Prostate gland (tissue), 2 donors: ENCODE measurements around the gene PTPRM. TPM values are rescaled to one million over a fixed set of nuclear protein-coding genes. Genes with fewer than 3 reads are reported as not detected.

Source experiments
- DNase-seq: peaks from one replicate; pipeline ENCODE4 v3.0.0-alpha.2; 2019; ENCODE audit warnings: low spot score
- H3K27ac ChIP-seq, 2 donors: fragments of 200-600 bp; sonication (generic); 2 replicates each; pipeline ENCODE4 v1.5.1; 2017 to 2019
- H3K27me3 ChIP-seq: fragments of 200-600 bp; sonication (generic); replicated peaks from 2 replicates; pipeline ENCODE4 v1.5.1; 2019; ENCODE audit not compliant: insufficient read depth
- H3K36me3 ChIP-seq, 2 donors: fragments of 200-600 bp; sonication (generic); 1 replicate in 1 of 2; 2 replicates in 1 of 2; pipeline versions ENCODE4 v1.5.1 to v1.8.1; 2017 to 2019
- H3K4me1 ChIP-seq: fragments of 200-600 bp; sonication (generic); replicated peaks from 2 replicates; pipeline ENCODE4 v1.5.1; 2019
- H3K4me3 ChIP-seq, 2 donors: fragments of 200-600 bp; sonication (generic); 2 replicates each; pipeline ENCODE4 v1.5.1; 2017 to 2019
- H3K9me3 ChIP-seq: fragments of 200-600 bp; sonication (generic); 2 replicates; pipeline ENCODE4 v1.5.1; 2017
- CTCF ChIP-seq, 4 experiments: fragments of 200-600 bp in 2 of 4; fragments of 450-650 bp in 2 of 4; sonication (generic) in 2 of 4; IDR thresholded peaks; 1 replicate in 3 of 4; 2 replicates in 1 of 4; pipeline ENCODE4 v1.5.1; 2016 to 2019; ENCODE audit warnings: antibody characterized with exemption in 4 of 4, mild to moderate bottlenecking in 2 of 4, moderate library complexity in 2 of 4
- POLR2A ChIP-seq: fragments of 450-650 bp; IDR thresholded peaks from one replicate; pipeline ENCODE4 v1.6.1; 2016; ENCODE audit warnings: antibody characterized with exemption, mild to moderate bottlenecking
- POLR2AphosphoS5 ChIP-seq: sonication (generic); formaldehyde crosslinking; IDR thresholded peaks from one replicate; pipeline ENCODE4 v1.6.1; 2017; ENCODE audit warnings: antibody characterized with exemption
- WGBS: methylation state at CpG from one replicate; pipeline ENCODE4 v1.1.5; 2018; 5-methylcytosine and 5-hydroxymethylcytosine counted together
- intact Hi-C: fragments of 100-400 bp; cut with DNase I; formaldehyde crosslinking; loops from one replicate; pipeline ENCODE4 v1.14.2; 2022
- total RNA-seq, 2 donors: library from RNA; depleted of rRNA; stranded (reverse); fragments of >200 nt; gene quantifications; one replicate each; pipeline ENCODE4 v1.1.0, GENCODE V29; 2016

The PTPRM gene
- total RNA-seq, 2 donors from 2014 or later: 32.9 to 92.6 TPM

GRCh38 chr18:7857562-7857961 is 290.4 kb downstream of the PTPRM start:
- Histone ChIP-seq H3K4me1 (no peaks in the 10 kb centered on the region), H3K9me3 (no peaks in the 10 kb centered on the region), H3K4me3 (no peak overlapping the region), H3K36me3 (no peaks in the 10 kb centered on the region), H3K27me3 (no peaks in the 10 kb centered on the region), H3K27ac (no peak overlapping the region)
- intact Hi-C loops: no loop called here
- DNase-seq: no peak
- 53% methylated on average over 1 of the region's 1 CpG for WGBS
- TF ChIP-seq POLR2A (no peak), CTCF (IDR thresholded peaks at IDR 0.05) (no peak), POLR2AphosphoS5 (no peak)

GRCh38 chr18:7859122-7859521 is 292.0 kb downstream of the PTPRM start:
- H3K27me3 ChIP-seq: no peaks in the 10 kb centered on the region
- no peaks in the 10 kb centered on the region for H3K36me3 ChIP-seq
- intact Hi-C loops: no loop called here
- H3K27ac ChIP-seq: no peak overlapping the region
- TF ChIP-seq POLR2AphosphoS5 (no peak), CTCF (IDR thresholded peaks at IDR 0.05) (no peak)
- no peaks in the 10 kb centered on the region for H3K9me3 ChIP-seq
- WGBS: 94% methylated on average over 3 of the region's 3 CpGs
- H3K4me3 ChIP-seq: no peak overlapping the region
- DNase-seq: no peak
- no peaks in the 10 kb centered on the region for H3K4me1 ChIP-seq

GRCh38 chr18:7870266-7870665 is 303.1 kb downstream of the PTPRM start:
- DNase-seq: no peak
- TF ChIP-seq POLR2A (no peak), CTCF (IDR thresholded peaks at IDR 0.05) (no peak), POLR2AphosphoS5 (no peak)
- Histone ChIP-seq H3K9me3 (no peaks in the 10 kb centered on the region), H3K36me3 (no peaks in the 10 kb centered on the region), H3K4me3 (no peak overlapping the region), H3K27me3 (no peaks in the 10 kb centered on the region), H3K4me1 (no peaks in the 10 kb centered on the region), H3K27ac (no peak overlapping the region)
- WGBS: 71% methylated on average over 1 of the region's 1 CpG
- intact Hi-C loops: no loop called here

GRCh38 chr18:7870855-7871254 is 303.7 kb downstream of the PTPRM start:
- H3K27me3 ChIP-seq: no peaks in the 10 kb centered on the region
- H3K9me3 ChIP-seq: no peaks in the 10 kb centered on the region
- no peak for DNase-seq
- H3K36me3 ChIP-seq: no peaks in the 10 kb centered on the region
- intact Hi-C loops: no loop called here
- H3K4me3 ChIP-seq: no peak overlapping the region
- no peak overlapping the region for H3K27ac ChIP-seq
- TF ChIP-seq POLR2A (no peak), POLR2AphosphoS5 (no peak), CTCF (IDR thresholded peaks at IDR 0.05) (no peak)
- no peaks in the 10 kb centered on the region for H3K4me1 ChIP-seq
- 45% methylated on average over 4 of the region's 4 CpGs for WGBS

- no peak overlapping the region for H3K4me3 ChIP-seq
- intact Hi-C loops: no loop called here
- no peaks in the 10 kb centered on the region for H3K4me1 ChIP-seq
- DNase-seq: no peak
- 64% methylated on average over 4 of the region's 4 CpGs for WGBS
- H3K36me3 ChIP-seq: no peaks in the 10 kb centered on the region
- no peak overlapping the region for H3K27ac ChIP-seq
- TF ChIP-seq POLR2AphosphoS5 (no peak), CTCF (IDR thresholded peaks at IDR 0.05) (no peak), POLR2A (no peak)
- H3K27me3 ChIP-seq: no peaks in the 10 kb centered on the region
- no peaks in the 10 kb centered on the region for H3K9me3 ChIP-seq
These were observed 304.7 kb downstream of the PTPRM start for GRCh38 chr18:7871560-7872456.
